ENCODE data around the gene C2CD2.

The C2CD2 gene

GRCh38 chr21:41932576-41933312 lies 21.1 kb downstream of the C2CD2 start:
- TF ChIP-seq CTCF (IDR thresholded peaks at IDR 0.05; ENCODE audit: low read length, missing control alignments), result no peak
- DNase-seq (ENCODE audit: low read depth), result peak; percentile 72
- peak overlapping the region; percentile 45 for H3K4me3 ChIP-seq (replicated peaks; ENCODE audit: low read depth, low read length)

GRCh38 chr21:41932191-41932575 lies 21.6 kb downstream of the C2CD2 start:
- peak; percentile 43 for TF ChIP-seq CTCF (IDR thresholded peaks at IDR 0.05; ENCODE audit: low read length, missing control alignments)
- peak; percentile 82 for DNase-seq (ENCODE audit: low read depth)
- no peak overlapping the region for H3K4me3 ChIP-seq (replicated peaks; ENCODE audit: low read depth, low read length)

GRCh38 chr21:41931041-41931451 lies 22.8 kb downstream of the C2CD2 start:
- peak; percentile 48 for DNase-seq (ENCODE audit: low read depth)
- no peak overlapping the region for H3K4me3 ChIP-seq (replicated peaks; ENCODE audit: low read depth, low read length)
- TF ChIP-seq CTCF (IDR thresholded peaks at IDR 0.05; ENCODE audit: low read length, missing control alignments), result no peak

- H3K4me3 ChIP-seq (replicated peaks; ENCODE audit: low read depth, low read length), result no peak overlapping the region
- no peak for TF ChIP-seq CTCF (IDR thresholded peaks at IDR 0.05; ENCODE audit: low read length, missing control alignments)
- DNase-seq (ENCODE audit: low read depth), result no peak
Observed at GRCh38 chr21:41929248-41929647, 24.6 kb downstream of the C2CD2 start.

GRCh38 chr21:41928621-41929220 lies 25.1 kb downstream of the C2CD2 start:
- no peak for DNase-seq (ENCODE audit: low read depth)

GRCh38 chr21:41927727-41928409 lies 25.9 kb downstream of the C2CD2 start:
- TF ChIP-seq CTCF (IDR thresholded peaks at IDR 0.05; ENCODE audit: low read length, missing control alignments), result no peak
- DNase-seq (ENCODE audit: low read depth), result no peak
- no peak overlapping the region for H3K4me3 ChIP-seq (replicated peaks; ENCODE audit: low read depth, low read length)

More at GRCh38 chr21:41928621-41929220, 25.1 kb downstream of the C2CD2 start:
- TF ChIP-seq CTCF (IDR thresholded peaks at IDR 0.05; ENCODE audit: low read length, missing control alignments), result no peak
- no peak overlapping the region for H3K4me3 ChIP-seq (replicated peaks; ENCODE audit: low read depth, low read length)

Data from fibroblast of pulmonary artery (primary cell).